ENCODE results near the gene CCSER1.

The CCSER1 gene

GRCh38 chr4:90118527-90119195 is 8.5 kb upstream of the CCSER1 start:
- TF ChIP-seq CTCF (IDR thresholded peaks at IDR 0.05; ENCODE audit: extremely low read depth, missing control alignments) = no peak
- peak; percentile 9 for DNase-seq (ENCODE audit: low spot score)

DNA sequence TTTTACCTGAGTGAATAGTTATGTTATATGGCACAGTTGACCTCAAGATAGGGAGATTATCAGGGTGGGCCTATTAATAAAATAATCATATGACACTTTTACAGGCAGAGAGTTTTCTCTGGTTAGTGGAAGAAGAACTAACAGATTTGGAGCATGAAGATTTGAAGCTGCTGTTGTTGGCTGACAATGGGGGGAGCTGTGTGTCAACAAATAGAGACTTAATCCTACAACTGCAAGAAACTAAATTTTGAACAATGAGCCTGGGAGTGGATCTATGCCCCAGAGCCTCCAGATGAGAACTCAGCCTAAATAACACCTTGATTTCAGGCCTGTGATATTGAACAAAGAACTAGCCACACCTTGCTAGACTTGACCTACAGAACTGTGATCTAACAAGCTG is 7.2 kb upstream of the CCSER1 start:
- TF ChIP-seq CTCF (IDR thresholded peaks at IDR 0.05; ENCODE audit: extremely low read depth, missing control alignments) = peak; percentile 30
- no peak for DNase-seq (ENCODE audit: low spot score)

DNA sequence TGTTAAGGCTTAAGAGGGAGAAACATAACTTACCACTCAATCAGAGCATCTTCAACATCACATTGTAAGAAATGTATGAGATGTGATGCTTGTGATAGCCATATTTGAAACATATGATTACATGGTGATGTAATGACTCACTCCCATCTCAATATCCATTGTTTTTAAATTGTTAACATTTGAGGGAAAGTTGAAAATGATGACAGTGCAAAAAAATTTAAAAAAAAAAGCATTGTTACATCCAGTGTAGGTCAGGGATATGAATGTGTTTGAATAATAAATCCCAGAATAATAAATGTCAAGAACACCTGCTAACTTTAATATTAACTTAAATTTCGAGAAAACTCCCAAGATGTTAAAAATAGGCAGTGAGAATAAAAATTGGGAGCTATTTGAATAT is 6.4 kb upstream of the CCSER1 start:
- DNase-seq (ENCODE audit: low spot score) = no peak
- TF ChIP-seq CTCF (IDR thresholded peaks at IDR 0.05; ENCODE audit: extremely low read depth, missing control alignments) = no peak

DNA sequence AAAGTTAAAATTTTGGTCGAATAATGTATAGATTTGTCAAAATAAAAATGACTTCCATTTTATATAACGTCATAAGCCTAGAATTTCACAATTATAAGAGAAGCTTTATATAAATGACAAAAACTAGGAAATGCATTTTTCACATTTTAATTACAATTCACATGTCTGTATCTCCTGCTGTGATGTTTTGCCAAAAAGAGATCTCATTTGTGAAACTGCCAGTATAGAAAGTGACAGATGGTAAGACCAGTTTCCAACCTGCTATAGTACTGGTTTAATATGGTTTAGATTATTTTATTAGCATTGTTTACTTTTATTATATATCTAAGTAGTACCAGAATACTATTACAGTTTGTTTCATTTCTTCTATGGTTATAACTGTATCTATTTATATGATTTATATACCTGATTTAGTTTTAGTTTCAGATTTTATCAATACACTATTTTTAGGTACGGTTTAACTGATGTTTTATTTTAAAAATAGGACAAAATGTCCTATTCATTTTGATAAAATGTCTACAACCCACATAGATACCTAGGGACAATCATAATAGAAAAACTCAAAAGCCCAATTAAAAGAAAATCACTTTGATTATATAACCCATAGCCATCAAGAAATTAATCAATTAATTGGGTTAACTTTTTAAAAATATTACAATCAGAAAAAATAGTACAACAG is 5.4 kb upstream of the CCSER1 start:
- TF ChIP-seq CTCF (IDR thresholded peaks at IDR 0.05; ENCODE audit: extremely low read depth, missing control alignments) = no peak
- DNase-seq (ENCODE audit: low spot score) = no peak

- no peak for TF ChIP-seq CTCF (IDR thresholded peaks at IDR 0.05; ENCODE audit: extremely low read depth, missing control alignments)
- no peak for DNase-seq (ENCODE audit: low spot score)
Measured at GRCh38 chr4:90122355-90122748, 4.8 kb upstream of the CCSER1 start.

DNA sequence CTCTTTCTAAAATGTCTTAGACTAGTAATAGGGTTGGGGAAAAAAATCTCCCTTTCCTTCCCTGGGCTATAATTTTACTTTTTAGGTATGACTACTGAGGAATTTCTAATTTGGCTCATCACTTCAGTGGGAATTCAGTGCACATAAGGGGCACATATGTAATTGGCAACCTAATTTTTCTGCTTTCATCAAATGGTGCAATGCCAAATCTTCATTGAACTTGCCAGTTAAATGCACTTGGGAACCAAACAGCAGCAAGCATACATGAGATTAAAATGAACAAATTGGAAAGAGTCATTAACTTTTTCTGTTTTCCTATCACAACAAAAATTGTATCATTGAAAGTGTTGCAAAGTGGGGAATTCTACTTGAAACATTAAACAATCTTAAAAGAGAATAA is 2.9 kb upstream of the CCSER1 start:
- no peak for TF ChIP-seq CTCF (IDR thresholded peaks at IDR 0.05; ENCODE audit: extremely low read depth, missing control alignments)
- no peak for DNase-seq (ENCODE audit: low spot score)

DNA sequence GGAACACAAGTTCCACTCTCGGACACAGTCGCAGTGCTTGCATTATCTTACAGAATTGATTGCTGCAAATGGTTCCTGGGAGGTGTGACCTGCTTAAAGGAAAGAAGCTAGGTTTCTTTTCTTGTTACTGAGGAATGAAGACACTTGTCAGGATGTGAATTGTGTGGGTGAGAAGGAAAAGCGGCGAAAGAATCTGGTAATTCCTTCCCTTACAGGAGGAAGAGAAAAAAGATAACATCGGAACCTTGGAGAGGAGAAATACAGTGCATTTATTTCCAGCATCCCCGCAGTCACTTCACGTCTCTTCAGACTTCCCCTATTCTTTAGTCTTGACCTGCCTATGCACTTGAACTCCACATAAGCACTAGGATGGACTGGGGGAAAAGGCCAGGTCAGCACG is 389 bp upstream of the CCSER1 start:
- no peak for DNase-seq (ENCODE audit: low spot score)
- TF ChIP-seq CTCF (IDR thresholded peaks at IDR 0.05; ENCODE audit: extremely low read depth, missing control alignments) = no peak
